ENCODE data around the gene PRKRA. TPM values are rescaled to one million over a fixed set of nuclear protein-coding genes. Genes with fewer than 3 reads are reported as not detected.

The PRKRA gene
- total RNA-seq, 4 donors from 2014 or later = 53.8 to 71.2 (median 57.3) TPM

DNA sequence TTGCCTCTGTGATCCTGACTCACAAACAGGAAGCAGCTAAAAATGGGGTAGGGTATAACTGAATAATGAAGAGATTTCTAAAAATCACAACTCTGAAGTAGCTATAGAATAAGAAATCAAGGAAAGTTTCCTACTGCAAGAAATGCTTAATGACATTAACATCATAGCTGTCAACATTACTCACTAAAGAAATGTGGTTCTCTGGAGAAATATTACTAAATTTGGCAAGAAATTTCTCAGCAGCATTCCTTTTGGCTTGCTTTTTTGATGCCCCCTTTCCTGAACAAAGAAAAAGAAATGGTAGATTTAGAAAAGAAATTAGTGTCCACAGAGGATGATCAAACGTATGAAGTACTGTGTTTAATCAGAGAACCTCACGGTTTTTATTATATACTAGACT is 9.5 kb downstream of the PRKRA start:
- no peak overlapping the region for H3K4me3 ChIP-seq (ENCODE audit: low read depth, poor library complexity, severe bottlenecking)
- 90 to 93% methylated on average over 2 of the region's 2 CpGs for WGBS, 2 donors
- DNase-seq (ENCODE audit: low spot score in 2 of 2) = no peak
- no peak for TF ChIP-seq POLR2A (IDR thresholded peaks at IDR 0.05)
- TF ChIP-seq, protein P1, sequence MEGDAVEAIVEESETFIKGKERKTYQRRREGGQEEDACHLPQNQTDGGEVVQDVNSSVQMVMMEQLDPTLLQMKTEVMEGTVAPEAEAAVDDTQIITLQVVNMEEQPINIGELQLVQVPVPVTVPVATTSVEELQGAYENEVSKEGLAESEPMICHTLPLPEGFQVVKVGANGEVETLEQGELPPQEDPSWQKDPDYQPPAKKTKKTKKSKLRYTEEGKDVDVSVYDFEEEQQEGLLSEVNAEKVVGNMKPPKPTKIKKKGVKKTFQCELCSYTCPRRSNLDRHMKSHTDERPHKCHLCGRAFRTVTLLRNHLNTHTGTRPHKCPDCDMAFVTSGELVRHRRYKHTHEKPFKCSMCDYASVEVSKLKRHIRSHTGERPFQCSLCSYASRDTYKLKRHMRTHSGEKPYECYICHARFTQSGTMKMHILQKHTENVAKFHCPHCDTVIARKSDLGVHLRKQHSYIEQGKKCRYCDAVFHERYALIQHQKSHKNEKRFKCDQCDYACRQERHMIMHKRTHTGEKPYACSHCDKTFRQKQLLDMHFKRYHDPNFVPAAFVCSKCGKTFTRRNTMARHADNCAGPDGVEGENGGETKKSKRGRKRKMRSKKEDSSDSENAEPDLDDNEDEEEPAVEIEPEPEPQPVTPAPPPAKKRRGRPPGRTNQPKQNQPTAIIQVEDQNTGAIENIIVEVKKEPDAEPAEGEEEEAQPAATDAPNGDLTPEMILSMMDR (IDR thresholded peaks at IDR 0.05) = no peak
- intact Hi-C loops (cut with DNase I; ENCODE audit: low total_unique reads) = no loop called here

DNA sequence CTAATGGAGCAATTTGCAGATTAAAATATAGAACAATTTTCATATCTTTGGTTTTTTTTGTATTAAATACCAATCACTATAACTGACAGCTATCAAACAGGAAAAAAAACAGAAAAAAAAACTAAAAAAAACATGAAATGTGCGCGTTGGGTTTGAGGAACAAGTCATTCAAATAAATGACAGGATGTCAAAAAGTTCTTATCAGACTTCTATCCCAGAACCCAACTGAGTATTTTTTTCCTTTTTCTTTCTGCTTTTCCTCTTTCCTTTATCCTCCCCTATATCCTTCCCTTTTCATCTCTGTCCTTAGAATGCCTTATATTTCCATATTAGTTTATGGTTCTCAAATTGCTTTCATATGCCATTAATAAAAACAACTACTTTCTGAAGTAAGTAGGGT is 14.3 kb downstream of the PRKRA start:
- no peak for DNase-seq (ENCODE audit: low spot score in 2 of 2)
- WGBS, 2 donors = 85 to 88% methylated on average over 2 of the region's 2 CpGs
- H3K4me3 ChIP-seq (ENCODE audit: low read depth, poor library complexity, severe bottlenecking) = no peak overlapping the region
- intact Hi-C loops (cut with DNase I; ENCODE audit: low total_unique reads) = no loop called here
- TF ChIP-seq, protein P1 (IDR thresholded peaks at IDR 0.05) = no peak
- no peak for TF ChIP-seq POLR2A (IDR thresholded peaks at IDR 0.05)

DNA sequence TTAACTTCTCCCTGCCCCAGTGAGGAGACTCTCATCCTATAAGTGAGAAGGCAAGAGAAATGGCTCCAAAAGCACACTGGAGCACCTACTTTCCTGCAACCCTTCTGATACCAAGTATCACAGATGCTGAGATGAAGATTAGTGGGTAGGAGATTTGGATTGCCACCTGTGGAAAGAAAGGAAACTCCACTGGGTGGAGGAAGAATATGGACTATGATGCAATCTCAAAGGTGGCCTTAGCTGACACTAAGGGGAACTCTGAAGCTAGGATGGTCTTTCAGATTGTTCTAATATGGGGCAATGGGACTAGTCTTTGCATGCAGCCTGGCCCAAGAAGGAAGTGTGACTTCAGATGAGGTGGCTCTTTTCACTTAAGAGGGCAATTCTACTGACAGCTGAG is 21.6 kb downstream of the PRKRA start:
- DNase-seq (ENCODE audit: low spot score in 2 of 2) = no peak
- intact Hi-C loops (cut with DNase I; ENCODE audit: low total_unique reads) = loop anchor here (10.0 kb wide), 1 partner anchor 325 kb away; no protein-coding TSS in a partner anchor
- no peak for TF ChIP-seq POLR2A (IDR thresholded peaks at IDR 0.05)
- TF ChIP-seq, protein P1 (IDR thresholded peaks at IDR 0.05) = no peak
- H3K4me3 ChIP-seq (ENCODE audit: low read depth, poor library complexity, severe bottlenecking) = no peak overlapping the region

DNA sequence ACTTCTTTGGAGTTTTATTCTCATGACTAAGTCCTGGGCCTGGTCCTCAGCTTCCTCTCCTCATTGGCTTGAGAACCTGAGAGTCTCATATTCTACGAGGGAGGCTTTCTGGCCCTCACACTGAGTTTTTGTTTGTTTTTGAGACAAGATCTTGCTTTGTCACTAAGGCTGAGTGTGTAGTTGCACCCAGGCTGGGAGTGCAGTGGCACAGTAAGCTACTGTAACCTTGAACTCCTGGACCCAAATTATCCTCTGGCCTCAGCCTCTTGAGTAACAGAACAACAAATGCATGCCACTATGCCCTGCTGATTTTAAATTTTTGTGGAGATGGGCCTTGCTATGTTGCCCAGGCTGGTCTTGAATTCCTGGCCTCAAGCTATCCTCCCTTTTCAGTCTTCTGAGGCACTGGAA is 22.6 kb downstream of the PRKRA start:
- no peak for TF ChIP-seq POLR2A (IDR thresholded peaks at IDR 0.05)
- TF ChIP-seq, protein P1 (IDR thresholded peaks at IDR 0.05) = no peak
- intact Hi-C loops (cut with DNase I; ENCODE audit: low total_unique reads) = loop anchor here (10.0 kb wide), 1 partner anchor 324 kb away; no protein-coding TSS in a partner anchor
- no peak overlapping the region for H3K4me3 ChIP-seq (ENCODE audit: low read depth, poor library complexity, severe bottlenecking)
- WGBS, 2 donors = 93 to 94% methylated on average over 1 of the region's 1 CpG
- DNase-seq (ENCODE audit: low spot score in 2 of 2) = no peak

DNA sequence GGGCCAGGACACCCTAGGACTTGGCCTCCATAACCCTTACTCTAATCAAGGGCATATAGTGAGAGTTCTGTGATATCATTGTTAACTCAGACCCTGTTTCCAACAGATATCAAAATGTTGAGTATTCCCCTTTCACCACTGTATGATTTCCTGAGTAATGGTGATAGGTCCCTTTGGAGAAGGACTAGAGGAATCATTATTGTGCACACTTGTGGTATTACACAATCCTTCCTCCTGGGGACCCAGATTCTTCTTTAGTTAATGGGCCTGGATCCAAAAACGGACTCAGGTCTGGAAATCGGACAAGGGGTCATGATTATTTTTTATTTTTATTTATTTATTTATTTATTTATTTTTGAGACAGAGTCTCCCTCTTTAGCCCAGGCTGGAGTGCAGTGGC is 23.5 kb downstream of the PRKRA start:
- intact Hi-C loops (cut with DNase I; ENCODE audit: low total_unique reads) = loop anchor here (10.0 kb wide), 1 partner anchor 323 kb away; no protein-coding TSS in a partner anchor
- WGBS, 2 donors = 84 to 93% methylated on average over 2 of the region's 2 CpGs
- H3K4me3 ChIP-seq (ENCODE audit: low read depth, poor library complexity, severe bottlenecking) = no peak overlapping the region
- TF ChIP-seq, protein P1 (IDR thresholded peaks at IDR 0.05) = no peak
- no peak for TF ChIP-seq POLR2A (IDR thresholded peaks at IDR 0.05)
- DNase-seq (ENCODE audit: low spot score in 2 of 2) = no peak

DNA sequence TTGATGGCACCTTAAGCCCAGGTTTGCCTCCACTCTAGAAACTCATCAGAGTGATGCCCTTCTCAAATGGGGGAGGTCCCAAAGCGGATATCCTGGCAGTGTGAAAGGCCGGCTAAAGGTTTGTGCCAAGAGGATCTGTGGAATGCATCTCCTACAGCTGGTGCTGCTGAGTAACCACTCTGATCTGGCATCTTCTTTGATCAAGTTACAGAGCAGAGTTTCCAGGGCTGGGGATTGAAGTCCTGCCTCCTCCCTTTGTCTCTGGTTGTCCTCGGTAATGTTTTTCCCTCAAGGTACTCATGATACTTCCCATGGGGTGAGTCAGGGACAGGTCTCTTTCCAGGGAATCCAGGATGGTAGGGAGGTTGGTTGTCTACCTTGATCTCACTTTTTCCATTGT is 24.6 kb downstream of the PRKRA start:
- H3K4me3 ChIP-seq (ENCODE audit: low read depth, poor library complexity, severe bottlenecking) = no peak overlapping the region
- DNase-seq (ENCODE audit: low spot score in 2 of 2) = no peak
- TF ChIP-seq, protein P1 (IDR thresholded peaks at IDR 0.05) = no peak
- TF ChIP-seq POLR2A (IDR thresholded peaks at IDR 0.05) = no peak
- WGBS, 2 donors = 82 to 96% methylated on average over 3 of the region's 3 CpGs
- intact Hi-C loops (cut with DNase I; ENCODE audit: low total_unique reads) = loop anchor here (10.0 kb wide), 1 partner anchor 322 kb away; no protein-coding TSS in a partner anchor

All from lower leg skin (tissue), 4 donors.